GM19395 (cell line): ENCODE data around the gene CHIC1.
"Not testable (repeated sequence)": the region's sequence is repeated elsewhere in the genome, so short reads cannot be mapped to it uniquely, and the experiment has no call there.

Source experiments
- ATAC-seq: cut with Tn5 transposase; IDR thresholded peaks from one replicate; pipeline ENCODE4 v1.9.1; 2021; ENCODE audit warnings: mild to moderate bottlenecking, moderate library complexity; ENCODE audit not compliant: unreplicated experiment

The CHIC1 gene

GRCh38 chrX:73562984-73563737 lies at the start of gene CHIC1:
Gene CHIC1, plus strand, starts transcription at chrX:73563197. Its CDS starts 88 bp downstream, at chrX:73563285.
- peak; percentile 63 for ATAC-seq

GRCh38 chrX:73522823-73523222 lies 40.2 kb upstream of the CHIC1 start:
- ATAC-seq: not testable (repeated sequence)

- no peak for ATAC-seq
Measured at GRCh38 chrX:73524906-73525305, 38.1 kb upstream of the CHIC1 start.

GRCh38 chrX:73525928-73526690 lies 36.9 kb upstream of the CHIC1 start:
- ATAC-seq: no peak

- not testable (repeated sequence) for ATAC-seq
Measured at GRCh38 chrX:73531655-73532054, 31.3 kb upstream of the CHIC1 start.

GRCh38 chrX:73556159-73556558 lies 6.8 kb upstream of the CHIC1 start:
- ATAC-seq: no peak

- ATAC-seq: no peak
Measured at GRCh38 chrX:73561801-73562200, 1.2 kb upstream of the CHIC1 start.

- ATAC-seq: peak; percentile 16
Measured at GRCh38 chrX:73562458-73562857, 539 bp upstream of the CHIC1 start.

- peak; percentile 49 for ATAC-seq
Measured at GRCh38 chrX:73563738-73564068, 706 bp downstream of the CHIC1 start.

- no peak for ATAC-seq
Measured at GRCh38 chrX:73577361-73577760, 14.4 kb downstream of the CHIC1 start.

GRCh38 chrX:73581002-73581628 lies 18.1 kb downstream of the CHIC1 start:
- ATAC-seq: peak; percentile 69

GRCh38 chrX:73597758-73598157 lies 34.8 kb downstream of the CHIC1 start:
- ATAC-seq: not testable (repeated sequence)

GRCh38 chrX:73615022-73615421 lies 52.0 kb downstream of the CHIC1 start:
- no peak for ATAC-seq

GRCh38 chrX:73641669-73642068 lies 78.7 kb downstream of the CHIC1 start:
- ATAC-seq: not testable (repeated sequence)

GRCh38 chrX:73647212-73647611 lies 84.2 kb downstream of the CHIC1 start:
- ATAC-seq: peak; percentile 43

GRCh38 chrX:73647632-73648322 lies 84.8 kb downstream of the CHIC1 start:
- peak; percentile 71 for ATAC-seq

- not testable (repeated sequence) for ATAC-seq
Measured at GRCh38 chrX:73661322-73661721, 98.3 kb downstream of the CHIC1 start.

- no peak for ATAC-seq
Measured at GRCh38 chrX:73668779-73669178, 105.8 kb downstream of the CHIC1 start.

GRCh38 chrX:73681408-73681807 lies 118.4 kb downstream of the CHIC1 start:
- no peak for ATAC-seq

- ATAC-seq: no peak
Measured at GRCh38 chrX:73683236-73683859, 120.4 kb downstream of the CHIC1 start.

GRCh38 chrX:73707014-73707413 lies 144.0 kb downstream of the CHIC1 start:
- ATAC-seq: not testable (repeated sequence)
